NCI-H2227 (cell line): ENCODE data around the gene S100A7A.
"Not testable (repeated sequence)": the region's sequence is repeated elsewhere in the genome, so short reads cannot be mapped to it uniquely, and the experiment has no call there.

Experiments
- DNase-seq: peaks from one replicate; lab custom pipeline; 2025; ENCODE audit not compliant: unreplicated experiment; lab: John Stamatoyannopoulos, UW

S100A7A gene

GRCh38 chr1:153422450-153423068 lies 6.2 kb downstream of the S100A7A start:
- DNase-seq: no peak

- no peak for DNase-seq
Measured at GRCh38 chr1:153426809-153427208, 10.5 kb downstream of the S100A7A start.

GRCh38 chr1:153428073-153428638 lies 11.8 kb downstream of the S100A7A start:
- DNase-seq: no peak

GRCh38 chr1:153428791-153429190 lies 12.5 kb downstream of the S100A7A start:
- DNase-seq: no peak

GRCh38 chr1:153429266-153430165 lies 13.2 kb downstream of the S100A7A start:
- DNase-seq: no peak

- DNase-seq: no peak
Measured at GRCh38 chr1:153430166-153430553, 13.8 kb downstream of the S100A7A start.

- no peak for DNase-seq
Measured at GRCh38 chr1:153430561-153430960, 14.2 kb downstream of the S100A7A start.

DNA sequence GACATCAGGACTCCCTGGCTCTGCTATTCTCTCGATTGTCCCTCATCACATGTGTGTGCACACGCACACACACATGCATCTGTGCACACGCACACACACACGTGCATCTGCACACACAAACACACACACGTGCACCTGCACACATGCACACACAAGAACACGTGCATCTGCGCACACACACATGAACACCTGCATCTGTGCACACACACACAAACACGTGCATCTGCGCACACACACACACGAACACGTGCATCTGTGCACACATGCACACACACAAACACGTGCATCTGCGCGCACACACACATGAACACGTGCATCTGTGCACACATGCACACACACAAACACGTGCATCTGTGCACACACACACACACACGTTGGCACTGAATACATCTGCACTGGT lies 14.7 kb downstream of the S100A7A start:
- no peak for DNase-seq

- no peak for DNase-seq
Measured at GRCh38 chr1:153431427-153431826, 15.1 kb downstream of the S100A7A start.

DNA sequence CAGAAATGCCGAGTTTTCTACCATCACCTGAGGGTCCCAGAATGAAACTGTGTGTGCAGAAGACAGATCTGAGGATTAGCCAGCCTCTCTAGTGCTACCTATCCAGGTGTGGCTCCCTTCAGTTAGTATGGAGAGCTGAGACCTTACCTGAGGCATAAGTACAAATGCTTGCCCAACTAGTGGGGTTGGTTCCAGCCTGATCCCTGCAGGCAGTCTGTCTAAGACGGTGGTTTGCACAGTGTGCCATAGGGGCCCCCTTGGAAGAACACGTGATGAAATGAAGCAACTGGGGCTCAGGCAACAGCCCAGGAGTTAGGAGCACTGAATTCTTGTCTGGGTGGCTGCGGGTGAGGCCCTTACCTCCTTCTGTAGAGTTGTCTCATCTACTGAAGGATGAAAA lies 15.6 kb downstream of the S100A7A start:
- no peak for DNase-seq

GRCh38 chr1:153432874-153433681 lies 16.8 kb downstream of the S100A7A start:
- DNase-seq: no peak

- no peak for DNase-seq
Measured at GRCh38 chr1:153434746-153435455, 18.6 kb downstream of the S100A7A start.

GRCh38 chr1:153437236-153437635 lies 20.9 kb downstream of the S100A7A start:
- no peak for DNase-seq

DNA sequence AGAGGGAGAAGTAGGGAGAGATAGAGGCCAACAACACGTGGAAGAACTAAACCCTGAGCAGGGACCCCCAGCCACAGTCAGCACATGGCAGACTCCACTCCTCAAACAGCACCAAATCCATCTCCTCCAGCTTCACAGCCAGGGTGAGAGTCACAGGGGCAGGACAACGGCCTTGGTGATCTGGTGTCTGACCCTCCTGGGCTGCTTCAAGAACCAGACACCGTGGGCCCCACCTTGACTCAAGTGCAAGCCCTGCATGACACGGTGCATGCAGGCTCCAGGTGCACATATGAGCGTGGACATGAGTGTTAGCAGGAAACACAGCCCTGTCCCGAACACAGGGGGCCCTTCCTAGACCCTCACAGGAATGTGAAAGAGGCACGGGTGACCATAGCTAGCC lies 22.3 kb downstream of the S100A7A start:
- DNase-seq: no peak

GRCh38 chr1:153439273-153439672 lies 23.0 kb downstream of the S100A7A start:
- DNase-seq: no peak

DNA sequence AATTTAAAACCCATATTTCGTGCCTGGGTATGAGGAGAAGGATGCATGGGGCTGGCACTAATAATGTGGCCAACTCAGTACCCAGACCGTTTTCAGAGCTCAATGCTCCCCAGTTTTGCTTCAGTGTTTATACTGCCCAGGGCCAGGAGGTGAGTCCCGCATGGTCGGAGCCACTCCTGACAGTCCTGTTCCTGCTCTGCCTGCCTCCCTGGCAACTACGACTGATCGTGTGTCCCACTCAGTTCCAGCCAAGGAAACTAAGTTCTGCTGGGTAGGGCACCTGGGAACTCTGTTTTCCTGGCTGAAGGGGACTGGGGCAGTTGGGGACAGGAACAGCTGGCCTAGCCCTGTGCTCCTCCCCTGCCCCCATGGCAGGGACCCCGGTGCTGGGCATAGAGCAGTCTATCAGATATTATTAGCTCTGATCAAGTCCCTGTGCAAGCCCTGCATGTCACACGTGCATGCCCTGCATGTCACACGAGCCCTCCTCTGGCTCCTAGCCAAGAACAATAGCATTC lies 25.0 kb downstream of the S100A7A start:
- DNase-seq: no peak

GRCh38 chr1:153443486-153443885 lies 27.2 kb downstream of the S100A7A start:
- no peak for DNase-seq

- no peak for DNase-seq
Measured at GRCh38 chr1:153444078-153444477, 27.8 kb downstream of the S100A7A start.

GRCh38 chr1:153447498-153448170 lies 31.3 kb downstream of the S100A7A start:
- DNase-seq: no peak

- not testable (repeated sequence) for DNase-seq
Measured at GRCh38 chr1:153448851-153449250, 32.5 kb downstream of the S100A7A start.
